Neuron (in vitro differentiated cells): ENCODE results near the gene SCT.

ENCODE experiments used
- H2AFZ ChIP-seq: one replicate; pipeline ENCODE4 v1.6.1; 2013; ENCODE audit warnings: low read depth, mild to moderate bottlenecking, inconsistent platforms, low read length, moderate library complexity
- H3K27me3 ChIP-seq: one replicate; pipeline ENCODE4 v1.6.1; 2013; ENCODE audit warnings: low read length; ENCODE audit not compliant: insufficient read depth
- H3K36me3 ChIP-seq: one replicate; pipeline ENCODE4 v1.6.1; 2013; ENCODE audit warnings: low read length; ENCODE audit not compliant: insufficient read depth
- H3K4me1 ChIP-seq: one replicate; pipeline ENCODE4 v1.6.1; 2013; ENCODE audit warnings: low read length; ENCODE audit not compliant: insufficient read depth
- H3K4me3 ChIP-seq: 2 replicates; pipeline ENCODE4 v1.5.1; 2013; ENCODE audit warnings: mild to moderate bottlenecking, low read length, moderate library complexity
- H3K9me3 ChIP-seq: one replicate; pipeline ENCODE4 v1.6.1; 2013; ENCODE audit warnings: low read length

Gene SCT

DNA sequence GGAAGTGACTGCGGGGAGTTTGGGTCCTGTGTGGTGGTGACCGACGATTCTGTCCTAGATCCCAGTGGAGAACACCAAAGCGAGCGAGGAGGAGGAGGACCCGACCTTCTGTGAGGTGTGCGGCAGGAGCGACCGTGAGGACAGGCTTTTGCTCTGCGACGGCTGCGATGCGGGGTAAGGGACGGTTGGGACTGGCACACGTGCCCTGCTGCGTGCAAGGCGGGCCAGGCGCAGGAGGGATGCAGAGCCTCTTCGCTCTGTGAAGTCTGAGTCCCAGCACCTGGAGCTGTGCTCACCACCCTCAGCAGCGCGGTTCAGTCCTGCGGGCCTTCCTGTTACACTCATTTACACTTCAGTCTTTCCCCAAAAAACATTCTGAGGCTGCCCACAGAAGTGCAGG lies 34.5 kb downstream of the SCT start:
- Histone ChIP-seq H3K9me3 (no peaks in the 10 kb centered on the region), H3K27me3 (no peaks in the 10 kb centered on the region), H3K4me3 (no peak overlapping the region), H2AFZ (no peak overlapping the region), H3K36me3 (peaks cover 83% of the 10 kb centered on the region), H3K4me1 (no peaks in the 10 kb centered on the region)

DNA sequence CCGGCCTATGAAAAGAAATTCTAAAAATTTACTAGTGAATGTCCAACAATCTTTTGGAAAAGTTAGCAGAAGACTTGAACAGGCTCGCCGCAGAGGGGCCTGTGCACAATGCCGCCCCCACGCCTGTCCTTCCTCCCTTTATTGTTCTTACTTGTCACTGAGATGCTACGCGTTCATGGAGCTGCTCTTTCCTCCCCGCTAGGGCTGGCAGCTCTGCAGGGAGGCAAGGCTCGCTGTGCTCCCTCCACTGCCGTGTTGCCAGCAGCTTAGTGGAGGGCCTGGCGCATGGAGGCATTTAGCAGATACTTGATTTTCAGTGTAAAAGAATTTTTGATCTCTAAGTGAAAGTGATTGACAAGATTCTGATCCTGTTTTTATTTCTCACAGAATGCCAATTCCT lies 36.0 kb downstream of the SCT start:
- Histone ChIP-seq H3K36me3 (peaks cover 84% of the 10 kb centered on the region), H3K9me3 (no peaks in the 10 kb centered on the region), H3K4me3 (no peak overlapping the region), H3K4me1 (no peaks in the 10 kb centered on the region), H3K27me3 (no peaks in the 10 kb centered on the region), H2AFZ (no peak overlapping the region)

DNA sequence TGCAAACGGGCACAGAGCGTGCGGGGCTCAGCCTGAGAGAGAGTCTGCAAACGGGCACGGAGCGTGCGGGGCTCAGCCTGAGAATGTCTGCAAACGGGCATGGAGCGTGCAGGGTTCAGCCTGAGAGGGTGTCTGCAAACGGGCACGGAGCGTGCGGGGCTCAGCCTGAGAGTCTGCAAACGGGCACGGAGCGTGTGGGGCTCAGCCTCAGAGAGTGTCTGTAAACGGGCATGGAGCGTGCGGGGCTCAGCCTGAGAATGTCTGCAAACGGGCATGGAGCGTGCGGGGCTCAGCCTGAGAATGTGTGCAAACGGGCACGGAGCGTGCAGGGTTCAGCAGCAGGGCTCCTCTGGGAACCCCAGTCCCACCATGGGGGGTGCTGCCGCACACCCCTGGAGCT lies 37.2 kb downstream of the SCT start:
- H3K4me3 ChIP-seq, result no peak overlapping the region
- H3K9me3 ChIP-seq, result no peaks in the 10 kb centered on the region
- no peaks in the 10 kb centered on the region for H3K4me1 ChIP-seq
- H2AFZ ChIP-seq, result no peak overlapping the region
- no peaks in the 10 kb centered on the region for H3K27me3 ChIP-seq
- H3K36me3 ChIP-seq, result peaks cover 74% of the 10 kb centered on the region

DNA sequence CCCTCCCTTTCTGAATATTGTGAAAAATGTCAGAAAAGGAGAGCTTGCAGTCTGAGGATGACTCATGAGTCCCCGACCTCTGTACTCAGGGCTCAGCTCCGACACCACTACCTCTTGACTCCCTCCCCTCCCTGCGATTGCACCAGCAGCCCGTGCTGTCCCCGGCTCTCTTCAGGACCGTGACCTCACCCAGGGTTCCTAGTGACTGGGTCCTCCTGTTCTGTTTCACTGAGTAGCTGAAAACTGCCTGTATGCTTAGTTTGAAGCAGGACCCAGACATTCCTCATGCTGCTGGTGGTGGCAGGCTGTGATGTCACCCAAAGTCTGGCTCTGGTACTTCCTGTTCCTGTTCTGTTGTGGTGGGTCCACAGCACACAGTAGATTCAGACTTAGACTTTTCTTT lies 39.0 kb downstream of the SCT start:
- Histone ChIP-seq H3K4me3 (no peak overlapping the region), H3K27me3 (no peaks in the 10 kb centered on the region), H3K36me3 (peaks cover 72% of the 10 kb centered on the region), H2AFZ (no peak overlapping the region), H3K4me1 (no peaks in the 10 kb centered on the region), H3K9me3 (no peaks in the 10 kb centered on the region)

DNA sequence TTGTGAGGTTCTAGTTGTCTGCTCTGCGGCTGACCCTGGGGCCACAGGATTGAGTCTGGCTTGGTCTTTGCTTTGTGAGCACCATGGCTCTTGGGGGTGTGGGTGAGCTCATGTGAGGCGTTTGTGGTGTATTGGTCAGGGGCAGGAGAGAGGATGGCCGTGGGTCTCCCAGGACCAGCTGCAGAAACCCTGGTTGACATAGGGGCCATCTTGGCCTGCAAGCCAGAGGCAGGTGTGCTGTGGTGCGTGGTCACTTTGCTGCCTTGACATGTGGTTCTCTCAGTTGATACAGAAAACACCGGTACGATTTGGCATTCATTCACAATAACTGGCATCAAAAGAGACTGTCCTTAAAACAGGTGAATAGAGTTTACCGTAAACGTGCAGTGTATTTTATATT lies 39.4 kb downstream of the SCT start:
- Histone ChIP-seq H2AFZ (no peak overlapping the region), H3K4me1 (no peaks in the 10 kb centered on the region), H3K4me3 (no peak overlapping the region), H3K9me3 (no peaks in the 10 kb centered on the region), H3K36me3 (peaks cover 67% of the 10 kb centered on the region), H3K27me3 (no peaks in the 10 kb centered on the region)

DNA sequence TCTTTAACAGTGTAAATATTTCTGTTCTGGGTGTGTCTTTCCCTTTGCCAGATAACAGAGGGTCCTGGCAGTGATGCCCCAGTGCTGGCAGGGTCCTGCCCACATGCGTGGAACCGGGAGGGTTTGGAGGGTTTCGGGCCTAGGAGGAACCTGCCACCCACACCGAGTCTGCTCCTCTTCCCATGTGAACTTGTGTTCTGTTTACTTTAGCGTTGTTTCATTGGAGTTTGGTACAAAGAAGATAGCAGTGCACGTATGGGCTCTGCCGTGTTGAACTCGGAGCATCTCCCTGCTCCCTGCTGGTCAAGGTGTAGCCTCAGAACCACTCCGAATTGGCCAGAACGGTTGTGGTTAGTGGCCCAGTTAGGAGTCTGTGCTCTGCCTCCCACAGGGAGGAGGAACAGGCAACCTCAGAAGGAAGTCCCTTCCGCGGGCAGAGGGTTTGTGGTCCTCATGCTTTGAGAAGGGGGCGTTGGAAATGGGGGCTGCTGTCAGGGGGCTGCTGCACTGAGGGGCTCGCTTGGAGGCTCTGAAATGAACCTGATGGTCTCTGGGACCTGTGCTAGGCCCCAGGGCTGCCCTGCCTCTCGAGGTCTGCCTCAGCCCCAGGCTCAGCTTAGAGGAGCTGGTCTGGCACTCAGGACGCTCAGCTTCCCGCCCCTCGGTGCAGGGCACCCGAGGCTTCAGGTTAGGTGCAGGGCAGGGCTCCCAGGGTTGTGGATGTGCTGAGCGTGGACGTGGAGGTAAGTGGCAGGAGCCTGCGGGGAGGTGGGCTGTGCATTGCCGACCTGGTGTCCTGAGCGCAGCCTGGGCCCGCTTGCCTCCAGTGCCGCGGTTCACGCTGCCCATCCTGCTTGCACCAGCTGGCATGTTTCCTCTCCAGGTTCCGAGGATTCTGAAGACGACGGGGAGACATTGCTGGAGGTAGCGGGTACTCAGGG lies 40.3 kb downstream of the SCT start:
- Histone ChIP-seq H3K27me3 (no peaks in the 10 kb centered on the region), H3K4me3 (no peak overlapping the region), H2AFZ (no peak overlapping the region), H3K36me3 (peaks cover 66% of the 10 kb centered on the region), H3K9me3 (no peaks in the 10 kb centered on the region), H3K4me1 (no peaks in the 10 kb centered on the region)

DNA sequence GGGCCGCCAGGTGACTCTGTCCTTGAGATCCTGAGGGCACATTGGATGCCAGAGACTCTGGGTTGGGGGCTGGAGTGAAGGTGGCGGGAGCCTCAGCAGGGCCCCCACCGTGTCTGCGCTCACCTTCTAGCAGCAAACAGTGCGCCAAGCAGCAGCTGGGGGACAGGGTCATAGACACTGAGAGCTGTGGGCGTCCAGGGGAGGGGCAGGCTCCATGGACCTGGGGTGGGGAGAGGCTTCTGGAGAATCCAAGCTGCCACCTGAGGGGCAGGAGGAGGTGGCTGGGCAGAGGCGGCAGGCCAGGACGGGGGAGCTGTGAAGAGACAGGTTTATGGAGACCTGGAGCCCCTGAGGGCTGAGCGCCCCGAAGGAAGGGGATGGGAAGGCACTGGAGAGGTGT lies 42.7 kb downstream of the SCT start:
- H3K4me3 ChIP-seq, result no peak overlapping the region
- peaks cover 5% of the 10 kb centered on the region for H3K4me1 ChIP-seq
- no peaks in the 10 kb centered on the region for H3K9me3 ChIP-seq
- H2AFZ ChIP-seq, result no peak overlapping the region
- peaks cover 49% of the 10 kb centered on the region for H3K36me3 ChIP-seq
- H3K27me3 ChIP-seq, result no peaks in the 10 kb centered on the region

DNA sequence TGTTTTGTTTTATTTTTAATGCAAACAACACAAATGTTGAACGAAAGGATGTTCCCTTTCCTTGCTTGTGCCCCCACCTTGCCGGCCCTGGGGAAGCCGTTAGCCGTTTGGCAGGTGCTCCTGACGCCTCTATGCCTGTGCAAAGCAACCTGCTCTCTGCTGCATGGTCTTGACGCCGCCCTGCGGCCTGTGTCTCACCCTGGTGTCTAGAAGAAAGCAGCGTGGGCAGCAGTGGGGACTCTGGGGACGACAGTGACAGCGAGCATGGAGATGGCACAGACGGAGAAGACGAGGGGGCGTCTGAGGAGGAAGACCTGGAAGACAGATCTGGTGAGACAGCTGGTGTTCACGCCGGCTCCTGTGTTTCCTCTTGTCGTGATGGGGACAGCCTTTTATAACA lies 45.2 kb downstream of the SCT start:
- Histone ChIP-seq H3K36me3 (peaks cover 34% of the 10 kb centered on the region), H3K4me1 (peaks cover 22% of the 10 kb centered on the region), H3K4me3 (no peak overlapping the region), H3K27me3 (no peaks in the 10 kb centered on the region), H2AFZ (no peak overlapping the region), H3K9me3 (no peaks in the 10 kb centered on the region)

DNA sequence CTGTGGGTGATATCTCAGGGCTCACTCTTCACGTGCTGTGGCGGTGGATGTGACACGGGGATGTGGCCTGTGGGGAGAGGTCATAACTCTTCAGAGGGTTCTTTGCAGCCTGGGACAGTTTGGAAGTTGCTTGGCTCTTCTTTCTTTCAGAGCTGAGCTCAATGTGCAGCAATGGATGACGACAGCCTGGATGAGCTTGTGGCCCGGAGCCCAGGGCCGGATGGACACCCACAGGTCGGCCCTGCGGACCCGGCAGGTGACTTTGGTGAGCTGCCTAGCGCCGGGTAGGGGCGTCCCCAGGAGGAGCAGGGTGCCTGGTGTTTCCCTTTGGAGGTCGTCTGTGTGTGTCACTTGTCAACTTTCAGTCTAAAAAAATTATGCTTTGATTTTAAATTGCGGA lies 45.6 kb downstream of the SCT start:
- no peak overlapping the region for H2AFZ ChIP-seq
- no peak overlapping the region for H3K4me3 ChIP-seq
- H3K27me3 ChIP-seq, result no peaks in the 10 kb centered on the region
- H3K36me3 ChIP-seq, result peaks cover 30% of the 10 kb centered on the region
- H3K4me1 ChIP-seq, result peaks cover 22% of the 10 kb centered on the region
- no peaks in the 10 kb centered on the region for H3K9me3 ChIP-seq

DNA sequence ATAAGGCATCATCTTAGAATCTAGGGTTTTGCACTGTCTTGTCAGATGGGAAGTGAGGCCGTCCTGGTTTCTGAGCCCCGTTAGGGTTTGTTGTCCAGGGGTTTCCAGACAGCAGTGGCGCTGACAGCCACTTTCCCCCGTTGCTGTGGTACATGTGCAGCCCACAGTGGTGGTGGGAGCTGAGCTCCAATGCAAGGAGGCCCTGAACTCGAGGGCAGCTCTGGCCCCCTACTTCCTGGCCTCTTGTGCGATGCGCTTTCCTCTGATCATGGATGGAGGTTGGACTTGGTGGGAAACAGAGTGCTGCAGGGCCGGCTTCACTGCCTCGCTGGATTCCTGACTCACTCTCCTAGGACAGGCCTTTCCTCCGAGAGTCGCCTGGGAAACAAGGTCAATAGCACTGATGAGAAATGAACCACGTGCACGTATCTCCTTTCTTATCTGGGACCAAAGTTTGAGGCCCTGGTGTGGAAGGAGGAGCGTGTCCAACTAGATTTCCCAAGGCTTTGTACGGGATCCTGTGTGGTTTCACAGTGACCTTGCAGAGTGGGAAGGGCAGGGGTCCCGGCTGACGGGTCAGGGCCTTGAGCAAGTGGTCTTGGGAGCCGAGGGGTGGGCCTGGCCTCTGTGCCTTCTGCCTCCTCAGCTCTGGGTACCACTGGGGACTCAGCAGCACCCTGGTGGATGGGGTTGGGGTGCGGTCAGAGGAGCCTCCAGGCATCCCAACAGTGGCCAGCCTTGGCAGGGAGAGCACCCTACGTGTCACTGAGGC lies 47.0 kb downstream of the SCT start:
- Histone ChIP-seq H3K9me3 (no peaks in the 10 kb centered on the region), H3K4me3 (no peak overlapping the region), H3K4me1 (peaks cover 28% of the 10 kb centered on the region), H3K27me3 (no peaks in the 10 kb centered on the region), H2AFZ (no peak overlapping the region), H3K36me3 (peaks cover 27% of the 10 kb centered on the region)

DNA sequence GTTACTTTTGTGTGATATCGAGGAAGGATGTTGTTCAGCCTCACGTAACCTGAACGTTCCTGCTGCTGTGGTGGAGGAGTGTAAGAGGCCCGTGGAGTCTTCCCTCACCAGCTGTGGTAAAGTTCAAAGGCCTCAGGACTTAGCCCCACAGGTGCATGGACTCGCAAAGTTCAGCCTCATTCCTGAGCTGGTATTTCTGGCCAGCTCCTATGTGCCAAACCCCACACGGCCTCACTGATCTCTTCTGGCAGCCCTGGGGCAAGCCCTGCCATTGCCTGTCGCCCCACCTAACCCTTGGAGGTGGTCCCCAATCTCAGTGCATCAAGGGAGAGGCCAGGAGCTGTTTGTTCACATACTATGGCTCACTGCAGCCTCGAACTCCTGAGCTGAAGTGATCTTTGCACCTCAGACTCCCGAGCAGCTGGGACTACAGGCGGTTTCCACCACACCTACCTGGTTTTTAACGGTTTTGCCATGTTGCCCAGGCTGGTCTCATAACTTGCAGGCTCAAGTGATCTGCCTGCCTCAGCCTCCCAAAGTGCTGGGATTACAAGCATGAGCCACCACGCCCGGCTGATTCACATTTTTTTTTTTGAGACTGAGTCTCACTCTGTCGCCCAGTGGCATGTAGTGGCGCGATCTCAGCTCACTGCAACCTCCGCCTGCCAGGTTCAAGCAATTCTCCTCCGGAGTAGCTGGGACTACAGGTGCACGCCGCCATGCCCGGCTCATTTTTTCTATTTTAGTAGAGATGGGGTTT lies 48.5 kb downstream of the SCT start:
- Histone ChIP-seq H2AFZ (no peak overlapping the region), H3K4me1 (peaks cover 31% of the 10 kb centered on the region), H3K9me3 (no peaks in the 10 kb centered on the region), H3K4me3 (peak overlapping the region; percentile 99), H3K36me3 (peaks cover 17% of the 10 kb centered on the region), H3K27me3 (peaks cover 5% of the 10 kb centered on the region)

DNA sequence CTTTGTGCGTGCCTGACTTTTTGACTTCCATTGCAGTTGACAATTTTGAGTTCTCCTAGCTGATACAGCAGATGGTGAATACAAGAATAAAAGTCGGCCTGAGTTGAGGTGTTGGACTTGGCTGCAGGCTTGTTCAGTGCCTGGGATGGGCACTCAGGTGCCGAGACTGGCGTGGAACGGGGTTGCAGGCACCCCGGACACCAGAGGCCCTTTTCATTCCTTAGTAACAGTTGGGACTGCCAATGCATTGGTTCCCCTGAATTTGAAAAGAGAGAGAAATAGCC lies 49.4 kb downstream of the SCT start:
- Histone ChIP-seq H3K4me3 (peak overlapping the region; percentile 99), H3K27me3 (peaks cover 9% of the 10 kb centered on the region), H2AFZ (no peak overlapping the region), H3K9me3 (no peaks in the 10 kb centered on the region), H3K36me3 (peaks cover 14% of the 10 kb centered on the region), H3K4me1 (peaks cover 31% of the 10 kb centered on the region)
